Effector memory CD4-positive, alpha-beta T cell (primary cell): ENCODE results near the gene AFTPH.
A peak's percentile ranks its signal among the peaks of the same experiment; 100 is the strongest.
"Not testable (repeated sequence)": the region's sequence is repeated elsewhere in the genome, so short reads cannot be mapped to it uniquely, and the experiment has no call there.

Experiments
- DNase-seq, 3 donors: peaks; one replicate each; pipeline ENCODE4 v3.0.0-alpha.2; 2020
- H3K27ac ChIP-seq: 2 replicates; pipeline ENCODE4 v1.7.0; 2013; ENCODE audit warnings: mild to moderate bottlenecking, low read length, moderate library complexity; ENCODE audit not compliant: insufficient read depth, poor library complexity, severe bottlenecking
- H3K27me3 ChIP-seq: replicated peaks from 2 replicates; pipeline ENCODE4 v1.7.0; 2013; ENCODE audit warnings: mild to moderate bottlenecking, low read length; ENCODE audit not compliant: insufficient read depth, control insufficient read depth, poor library complexity, severe bottlenecking
- H3K36me3 ChIP-seq: 2 replicates; pipeline ENCODE4 v1.7.0; 2013; ENCODE audit warnings: mild to moderate bottlenecking, low read length, moderate library complexity; ENCODE audit not compliant: control insufficient read depth, insufficient read depth
- H3K4me1 ChIP-seq: 2 replicates; pipeline ENCODE4 v1.7.0; 2013; ENCODE audit warnings: low read length, mild to moderate bottlenecking; ENCODE audit not compliant: control insufficient read depth, insufficient read depth, poor library complexity, severe bottlenecking
- H3K4me3 ChIP-seq: 2 replicates; pipeline ENCODE4 v1.7.0; 2013; ENCODE audit warnings: low read length, low read depth, mild to moderate bottlenecking; ENCODE audit not compliant: insufficient read depth, poor library complexity, severe bottlenecking
- H3K9me3 ChIP-seq: 2 replicates; pipeline ENCODE4 v1.7.0; 2013; ENCODE audit warnings: mild to moderate bottlenecking, low read length, moderate library complexity; ENCODE audit not compliant: control insufficient read depth

The AFTPH gene

DNA sequence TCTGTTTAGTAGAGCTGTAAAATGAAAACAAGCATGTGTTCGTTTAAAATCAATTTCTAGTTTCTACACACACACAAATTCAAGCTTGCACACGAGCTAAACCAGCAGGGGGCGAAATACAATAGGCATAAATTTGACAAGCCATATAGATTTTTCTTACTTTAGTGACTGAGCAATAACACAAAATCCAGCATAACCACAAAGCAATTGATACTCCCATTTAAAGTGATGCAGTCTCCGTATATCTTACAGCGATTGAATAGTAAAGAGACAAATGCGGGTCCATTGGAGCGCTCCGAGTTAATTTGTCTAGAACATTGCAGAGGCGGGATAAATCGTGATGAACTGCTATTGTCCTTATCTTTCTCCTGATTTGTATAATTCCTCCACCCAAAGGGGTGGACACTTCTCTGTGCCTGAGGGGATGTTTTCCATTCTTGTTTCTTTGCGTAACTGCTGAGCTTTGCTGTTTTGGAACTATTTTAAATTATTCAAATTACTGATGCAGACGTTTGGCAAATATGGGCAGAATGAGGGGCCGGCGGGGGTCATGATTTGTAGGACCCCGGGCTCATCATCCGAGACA lies 1.2 kb upstream of the AFTPH start:
- Histone ChIP-seq H3K4me1 (no peaks in the 10 kb centered on the region), H3K4me3 (peak overlapping the region; percentile 98), H3K27me3 (no peaks in the 10 kb centered on the region), H3K36me3 (no peaks in the 10 kb centered on the region), H3K27ac (peak overlapping the region; percentile 92), H3K9me3 (no peaks in the 10 kb centered on the region)
- peak; percentile 36 to 60 (median 40) for DNase-seq

DNA sequence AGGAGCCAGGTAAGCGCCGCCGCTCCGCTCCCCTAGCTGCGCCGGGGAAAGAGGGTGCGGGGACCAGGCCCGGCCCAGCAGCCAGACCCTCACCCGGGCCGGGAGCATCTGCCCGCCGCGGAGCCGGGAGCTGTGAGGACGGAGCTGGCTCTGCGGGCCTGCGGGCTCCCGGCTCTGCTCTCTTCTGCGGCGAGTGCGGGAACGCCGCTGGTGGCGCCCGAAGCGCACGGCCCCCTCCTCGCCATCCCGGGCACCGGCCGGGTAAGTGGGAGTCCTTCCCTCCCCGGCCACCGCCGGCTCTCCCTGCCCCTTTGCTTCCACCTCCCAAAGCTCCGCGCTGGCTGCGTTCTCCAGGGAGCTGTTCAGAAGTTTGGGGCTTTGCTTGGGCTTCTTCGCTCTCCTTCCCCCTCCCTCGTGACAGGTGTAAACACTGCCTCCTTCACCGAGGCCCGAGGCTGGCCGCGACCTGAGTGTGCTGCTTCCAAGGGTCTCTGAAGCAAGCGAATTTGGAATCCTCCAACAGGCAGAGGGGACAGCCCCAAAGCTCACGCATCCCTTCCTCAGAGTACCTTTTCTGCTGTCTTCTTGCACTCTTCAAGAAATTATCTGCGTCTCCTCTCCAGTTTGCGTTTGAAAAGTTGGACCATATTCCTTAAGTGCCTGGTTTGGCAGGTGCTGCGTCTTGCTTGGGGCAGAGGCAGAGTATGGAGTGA lies 632 bp downstream of the AFTPH start:
- Histone ChIP-seq H3K4me3 (peak overlapping the region; percentile 98), H3K36me3 (no peaks in the 10 kb centered on the region), H3K27me3 (no peaks in the 10 kb centered on the region), H3K27ac (peak overlapping the region; percentile 92), H3K4me1 (no peaks in the 10 kb centered on the region), H3K9me3 (no peaks in the 10 kb centered on the region)
- peak in 2 of 3 donors; percentile 6 for DNase-seq

DNA sequence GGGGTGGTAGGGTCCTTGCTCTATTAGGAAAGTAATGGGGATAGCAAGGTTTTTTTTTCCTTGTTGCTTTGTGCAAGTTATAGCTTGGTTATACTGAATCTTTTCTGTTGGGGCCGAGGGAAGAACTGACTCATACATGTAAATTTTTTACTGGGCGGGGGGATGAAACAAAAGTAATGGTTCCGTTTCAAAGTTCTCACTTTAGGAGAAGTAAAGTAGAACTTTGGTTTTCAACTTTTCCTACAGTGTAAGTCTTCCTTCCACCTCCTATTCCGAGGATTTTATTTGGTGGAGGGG lies 1.1 kb downstream of the AFTPH start:
- no peaks in the 10 kb centered on the region for H3K36me3 ChIP-seq
- peak overlapping the region; percentile 98 for H3K4me3 ChIP-seq
- peak overlapping the region; percentile 92 for H3K27ac ChIP-seq
- no peak for DNase-seq
- no peaks in the 10 kb centered on the region for H3K4me1 ChIP-seq
- no peaks in the 10 kb centered on the region for H3K27me3 ChIP-seq
- no peaks in the 10 kb centered on the region for H3K9me3 ChIP-seq

DNA sequence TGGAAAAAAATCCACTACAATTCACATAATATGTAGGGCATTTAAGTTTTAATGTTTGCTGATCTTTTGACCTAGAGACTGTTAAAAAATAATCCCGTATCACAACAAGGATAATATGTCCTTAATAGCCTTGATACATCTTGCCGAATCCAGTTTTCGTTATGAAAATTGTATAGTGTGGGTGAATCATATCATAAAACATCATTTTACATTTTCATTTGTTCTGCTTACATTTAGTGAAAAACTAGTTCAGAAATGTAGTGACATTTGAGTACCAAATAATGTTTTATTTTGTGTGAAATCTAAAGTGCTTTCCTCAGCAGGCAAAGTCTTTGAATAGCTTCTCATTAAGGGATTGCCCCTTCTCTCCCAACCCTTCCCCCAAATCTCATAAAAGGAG lies 1.9 kb downstream of the AFTPH start:
- Histone ChIP-seq H3K36me3 (no peaks in the 10 kb centered on the region), H3K4me1 (no peaks in the 10 kb centered on the region), H3K27ac (no peak overlapping the region), H3K27me3 (no peaks in the 10 kb centered on the region), H3K9me3 (no peaks in the 10 kb centered on the region), H3K4me3 (no peak overlapping the region)
- no peak for DNase-seq

DNA sequence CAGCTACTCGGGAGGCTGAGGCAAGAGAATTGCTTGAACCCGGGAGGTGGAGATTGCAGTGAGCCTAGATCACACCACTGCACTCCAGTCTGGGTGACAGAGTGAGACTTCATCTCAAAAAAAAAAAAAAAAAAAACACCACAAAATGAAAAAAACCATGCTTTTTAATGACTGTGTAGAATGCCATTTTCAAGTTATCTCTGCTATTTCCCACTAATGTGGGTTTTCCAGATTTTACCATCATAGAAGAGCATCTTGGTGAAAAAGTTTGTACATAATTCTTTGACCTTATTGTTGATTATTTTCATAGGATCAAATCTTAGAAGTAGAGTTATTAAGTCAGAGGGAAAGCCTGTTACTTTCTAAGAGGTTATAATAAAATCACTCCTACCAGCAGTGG lies 6.8 kb downstream of the AFTPH start:
- not testable (repeated sequence) for H3K36me3 ChIP-seq, H3K27ac ChIP-seq, H3K4me1 ChIP-seq, DNase-seq, H3K9me3 ChIP-seq, H3K27me3 ChIP-seq, H3K4me3 ChIP-seq

DNA sequence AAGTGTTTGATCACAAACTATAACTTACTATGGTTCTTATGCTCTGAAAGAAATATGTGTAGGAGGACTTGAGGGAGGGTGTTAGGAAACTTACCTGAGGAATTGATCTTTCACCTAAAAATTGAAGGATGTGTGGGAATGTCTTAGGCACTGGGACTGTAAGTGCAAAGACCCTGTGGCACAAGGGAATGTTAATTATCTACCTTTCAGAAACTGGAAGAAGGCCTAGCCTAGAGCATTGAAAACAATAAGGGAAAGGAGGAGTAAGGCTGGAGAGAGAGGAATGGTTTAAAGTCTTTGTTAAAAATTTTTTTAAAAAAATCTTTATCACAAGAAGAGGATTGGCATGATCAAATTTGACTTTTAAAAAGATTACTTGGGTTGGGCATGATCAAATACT lies 7.9 kb downstream of the AFTPH start:
- Histone ChIP-seq H3K4me1 (peaks cover 3% of the 10 kb centered on the region), H3K4me3 (no peak overlapping the region), H3K9me3 (no peaks in the 10 kb centered on the region), H3K36me3 (no peaks in the 10 kb centered on the region), H3K27ac (no peak overlapping the region), H3K27me3 (no peaks in the 10 kb centered on the region)
- no peak for DNase-seq

DNA sequence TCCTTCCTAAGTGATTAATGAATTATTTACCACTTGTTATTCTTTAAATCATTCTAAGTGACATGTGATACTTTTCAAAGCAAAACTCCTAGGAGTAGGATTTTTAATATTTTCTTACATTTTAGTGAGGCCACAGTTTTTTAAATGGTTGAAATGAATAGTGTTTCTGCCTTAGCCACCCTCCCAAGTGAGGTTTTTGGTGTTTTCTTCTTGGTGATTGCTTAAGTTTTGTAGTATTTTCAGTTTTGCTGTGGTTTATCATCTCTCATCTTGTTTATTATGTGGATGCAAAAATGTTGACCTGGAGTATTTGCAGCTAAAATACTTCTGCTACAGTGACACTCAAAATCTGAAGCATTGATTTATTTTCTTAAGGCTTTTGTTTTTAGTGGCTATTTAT lies 9.8 kb downstream of the AFTPH start:
- DNase-seq = no peak
- no peaks in the 10 kb centered on the region for H3K36me3 ChIP-seq
- H3K4me3 ChIP-seq = no peak overlapping the region
- H3K9me3 ChIP-seq = no peaks in the 10 kb centered on the region
- H3K27ac ChIP-seq = no peak overlapping the region
- H3K27me3 ChIP-seq = no peaks in the 10 kb centered on the region
- H3K4me1 ChIP-seq = peaks cover 3% of the 10 kb centered on the region

DNA sequence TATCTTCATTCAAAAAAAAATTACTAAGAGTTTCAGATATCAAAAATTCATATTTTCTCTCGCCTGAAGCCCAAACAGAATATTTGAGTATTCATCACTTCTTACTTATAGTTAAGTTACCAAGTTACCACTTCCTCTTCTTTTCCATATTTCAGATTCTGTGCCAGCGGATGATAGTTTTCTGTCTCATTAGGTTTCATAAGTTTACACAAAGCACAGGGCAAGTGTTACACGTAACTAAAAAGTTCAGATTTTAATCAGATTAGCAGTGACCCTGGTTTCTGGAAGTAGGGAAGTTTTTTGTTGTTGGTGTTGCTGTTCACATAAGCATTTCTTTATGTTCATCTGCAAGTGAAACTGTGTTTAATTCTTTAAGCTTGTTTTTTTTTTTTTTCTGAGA lies 10.2 kb downstream of the AFTPH start:
- Histone ChIP-seq H3K27ac (no peak overlapping the region), H3K9me3 (no peaks in the 10 kb centered on the region), H3K36me3 (no peaks in the 10 kb centered on the region), H3K4me3 (no peak overlapping the region), H3K27me3 (no peaks in the 10 kb centered on the region), H3K4me1 (peaks cover 3% of the 10 kb centered on the region)
- no peak for DNase-seq

DNA sequence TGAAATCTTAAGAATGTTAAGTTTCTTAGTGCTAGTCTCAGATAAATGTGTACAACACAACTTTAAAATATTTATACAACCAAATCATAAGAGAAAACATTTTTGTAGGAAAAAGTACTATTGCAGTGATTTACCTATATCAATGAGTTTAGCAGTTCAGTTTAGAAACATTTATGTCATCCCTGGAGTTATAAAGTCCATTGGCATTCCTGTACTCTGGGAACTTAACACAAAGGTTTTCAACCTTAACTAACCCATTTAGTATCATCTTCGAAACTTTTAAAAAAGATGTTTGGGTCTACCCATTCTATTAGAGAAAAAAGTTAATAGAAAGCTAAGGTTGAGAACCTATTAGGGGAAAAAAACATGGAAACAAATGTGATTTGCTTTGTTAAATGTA lies 10.9 kb downstream of the AFTPH start:
- Histone ChIP-seq H3K9me3 (no peaks in the 10 kb centered on the region), H3K27ac (no peak overlapping the region), H3K4me3 (no peak overlapping the region), H3K4me1 (peaks cover 3% of the 10 kb centered on the region), H3K36me3 (no peaks in the 10 kb centered on the region), H3K27me3 (no peaks in the 10 kb centered on the region)
- DNase-seq = no peak

DNA sequence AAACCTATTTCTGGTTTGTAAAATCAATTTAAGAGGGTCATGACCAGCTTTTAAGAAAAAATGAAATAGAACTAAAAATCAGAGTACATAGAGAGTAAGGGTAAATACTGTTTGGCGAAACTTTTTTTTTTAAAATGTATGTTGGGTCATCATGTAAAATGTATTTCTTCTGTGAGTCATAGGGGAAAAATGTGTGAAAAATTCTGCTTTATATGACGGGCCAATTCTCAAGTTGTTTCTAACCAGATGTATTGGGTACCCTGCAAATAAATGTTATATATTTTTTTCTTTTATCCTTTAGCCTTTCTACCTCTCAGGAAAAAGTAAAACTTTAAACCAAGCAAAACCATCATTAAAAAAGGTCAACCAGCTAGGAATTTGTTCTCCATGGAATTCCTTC lies 13.9 kb downstream of the AFTPH start:
- no peak overlapping the region for H3K4me3 ChIP-seq
- H3K36me3 ChIP-seq = no peaks in the 10 kb centered on the region
- H3K4me1 ChIP-seq = peaks cover 2% of the 10 kb centered on the region
- no peaks in the 10 kb centered on the region for H3K27me3 ChIP-seq
- DNase-seq = no peak
- H3K27ac ChIP-seq = no peak overlapping the region
- H3K9me3 ChIP-seq = no peaks in the 10 kb centered on the region
